GM18502 (cell line): Measurements from ENCODE around the gene ATXN7L2.

Source experiments
- ATAC-seq: cut with Tn5 transposase; IDR thresholded peaks from one replicate; pipeline ENCODE4 v1.9.1; 2021; ENCODE audit warnings: mild to moderate bottlenecking; ENCODE audit not compliant: unreplicated experiment, poor library complexity

The ATXN7L2 gene

DNA sequence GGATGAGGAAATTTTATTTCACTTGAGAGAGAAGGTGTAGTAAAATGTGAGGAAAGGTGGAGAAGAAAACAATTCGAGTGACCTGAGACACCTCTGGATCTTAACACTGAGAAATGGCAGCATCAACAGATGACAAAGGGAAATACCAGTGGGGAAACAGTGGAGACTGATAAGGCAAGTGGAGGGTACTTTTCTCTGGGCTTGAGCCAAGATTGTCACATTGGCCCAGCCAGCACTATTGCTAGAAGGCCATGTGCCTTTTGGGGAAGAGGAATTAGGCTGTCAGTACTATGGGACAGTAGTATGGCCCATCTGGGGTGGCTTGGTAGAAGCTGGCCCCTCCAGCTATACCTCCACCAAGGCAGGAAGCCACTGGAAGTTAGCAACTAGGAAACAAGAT is 9.0 kb upstream of the ATXN7L2 start:
- no peak for ATAC-seq

DNA sequence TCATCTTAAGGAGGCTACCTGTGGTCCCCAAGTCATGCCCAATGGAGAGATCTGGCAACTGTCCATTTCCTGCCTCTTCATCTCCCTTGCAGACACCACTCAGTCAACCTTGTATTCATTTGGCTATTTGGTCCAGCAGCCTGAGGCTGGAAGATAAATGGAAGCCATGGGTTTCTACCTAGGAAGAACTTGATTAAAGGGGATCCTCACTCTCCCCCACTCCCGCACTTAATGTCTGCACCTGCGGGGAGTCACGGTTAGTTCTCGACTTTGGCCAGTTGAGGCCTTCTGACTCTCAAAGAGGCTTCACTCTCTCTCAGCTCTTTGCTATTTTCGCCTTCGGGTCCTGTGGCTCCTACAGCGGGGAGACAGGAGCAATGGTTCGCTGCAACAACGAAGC is 8.4 kb upstream of the ATXN7L2 start:
- ATAC-seq, result no peak

DNA sequence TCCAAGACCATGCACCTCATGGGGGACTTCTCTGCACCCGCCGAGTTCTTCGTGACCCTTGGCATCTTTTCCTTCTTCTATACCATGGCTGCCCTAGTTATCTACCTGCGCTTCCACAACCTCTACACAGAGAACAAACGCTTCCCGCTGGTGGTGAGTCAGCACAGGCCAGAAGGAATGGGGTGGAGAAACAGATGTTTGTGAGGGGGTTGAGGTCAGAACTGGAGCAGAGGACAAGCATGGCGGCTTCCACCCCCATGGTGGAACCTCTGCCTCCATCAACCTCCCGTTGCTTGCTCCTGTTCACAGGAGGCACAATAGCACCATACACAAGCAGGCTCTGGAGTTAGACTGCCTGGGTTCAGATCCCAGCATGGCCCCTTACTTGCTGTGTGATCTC is 6.9 kb upstream of the ATXN7L2 start:
- ATAC-seq, result no peak

DNA sequence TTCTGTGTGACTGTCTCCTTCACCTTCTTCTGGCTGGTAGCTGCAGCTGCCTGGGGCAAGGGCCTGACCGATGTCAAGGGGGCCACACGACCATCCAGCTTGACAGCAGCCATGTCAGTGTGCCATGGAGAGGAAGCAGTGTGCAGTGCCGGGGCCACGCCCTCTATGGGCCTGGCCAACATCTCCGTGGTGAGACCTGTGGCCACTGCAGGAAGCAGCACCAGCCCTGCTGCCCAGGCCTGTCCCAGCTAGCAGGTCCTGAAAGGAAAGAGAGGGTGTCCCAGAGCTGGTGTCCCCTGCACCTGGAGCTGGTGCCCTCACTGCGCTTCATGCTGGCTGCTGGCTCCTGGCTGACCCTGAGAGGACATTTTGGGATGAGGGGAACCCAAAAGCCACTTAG is 5.9 kb upstream of the ATXN7L2 start:
- ATAC-seq, result no peak

DNA sequence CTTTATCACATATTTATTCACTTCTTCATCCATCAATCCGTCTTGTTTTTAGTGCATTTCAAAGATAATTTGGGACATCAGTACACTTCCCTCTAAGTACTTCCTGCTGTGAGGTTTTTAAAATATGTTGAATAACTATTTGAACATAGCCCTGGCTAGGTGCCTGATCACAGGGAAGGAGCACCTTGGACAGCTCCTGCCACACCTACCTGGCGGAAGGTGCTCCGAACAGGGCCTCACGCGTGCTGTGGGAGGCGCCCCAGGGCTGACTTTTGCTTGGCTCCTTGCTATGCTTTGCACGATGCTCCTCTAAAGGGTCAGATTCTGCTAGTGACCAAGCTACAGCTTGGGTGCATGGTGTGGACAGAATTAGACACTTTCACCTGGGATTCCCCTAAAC is 4.9 kb upstream of the ATXN7L2 start:
- ATAC-seq, result no peak

DNA sequence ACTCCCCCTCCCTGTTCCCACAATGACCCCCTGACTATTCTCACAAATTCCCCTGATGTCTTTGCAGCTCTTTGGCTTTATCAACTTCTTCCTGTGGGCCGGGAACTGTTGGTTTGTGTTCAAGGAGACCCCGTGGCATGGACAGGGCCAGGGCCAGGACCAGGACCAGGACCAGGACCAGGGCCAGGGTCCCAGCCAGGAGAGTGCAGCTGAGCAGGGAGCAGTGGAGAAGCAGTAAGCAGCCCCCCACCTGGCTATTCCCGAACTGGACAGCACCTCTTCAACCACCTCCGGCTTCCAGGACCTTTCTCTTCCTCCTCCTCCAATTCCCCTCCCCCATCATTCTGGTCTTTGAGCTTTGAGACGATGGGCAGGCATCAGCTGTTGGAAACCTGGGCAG is 4.4 kb upstream of the ATXN7L2 start:
- ATAC-seq, result no peak

DNA sequence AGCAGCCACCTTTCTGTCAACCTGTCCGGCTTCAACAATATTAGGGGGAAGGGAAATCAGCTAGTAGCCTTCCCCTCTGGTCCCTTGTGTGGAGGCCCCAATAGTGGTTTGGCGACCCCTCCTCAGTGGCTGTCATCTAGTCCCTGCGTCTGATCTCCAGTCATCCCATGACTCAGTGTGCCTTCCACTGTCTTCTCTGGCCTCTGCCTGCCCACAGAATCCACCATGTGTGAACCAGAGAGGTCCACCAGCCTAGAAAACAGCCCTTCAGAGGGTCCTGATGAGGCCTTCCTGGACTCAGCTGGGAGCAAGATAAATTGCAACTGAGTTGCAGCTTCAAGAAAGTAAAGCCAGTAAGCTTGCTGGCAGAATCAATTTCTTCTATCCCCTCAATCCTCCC is 3.8 kb upstream of the ATXN7L2 start:
- ATAC-seq, result no peak

DNA sequence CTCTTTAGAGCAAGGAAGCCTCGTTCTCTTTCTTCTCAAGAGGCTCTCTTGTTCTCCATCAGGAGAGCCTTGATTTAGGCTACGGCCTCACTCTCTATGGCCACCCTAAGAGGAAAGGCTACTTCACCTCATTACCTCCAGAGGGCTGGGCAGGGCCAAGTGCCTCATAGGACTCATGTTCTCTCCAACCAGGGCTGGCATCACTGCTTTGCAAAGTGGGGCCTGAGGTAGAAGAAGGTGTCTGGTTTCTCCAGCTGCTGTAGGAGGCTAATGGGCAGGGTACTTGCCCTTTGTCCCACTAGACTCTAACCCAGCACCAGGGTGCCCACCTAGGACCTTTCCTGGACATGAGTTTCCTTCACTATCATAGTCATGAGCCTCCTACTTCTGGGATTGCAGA is 2.1 kb upstream of the ATXN7L2 start:
- ATAC-seq, result no peak

DNA sequence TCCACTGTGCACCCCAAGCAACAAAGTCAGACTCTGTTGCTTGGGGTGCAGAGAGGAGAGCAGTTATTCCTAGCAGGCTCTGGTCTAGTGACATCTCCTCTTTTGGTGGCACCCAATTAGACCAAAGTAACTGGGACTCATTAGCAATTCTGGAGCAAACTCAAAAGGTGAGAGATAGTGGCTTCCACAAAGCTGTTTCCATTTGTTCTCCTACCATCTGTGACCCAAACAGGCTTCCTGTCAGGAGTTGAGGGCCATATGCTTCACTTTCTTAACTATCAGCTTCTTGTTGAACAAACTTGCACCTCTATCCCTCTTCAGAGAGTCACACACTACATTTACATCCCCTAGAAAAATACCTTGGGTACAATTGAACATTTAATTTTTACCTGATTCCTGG is 1.5 kb upstream of the ATXN7L2 start:
- no peak for ATAC-seq

DNA sequence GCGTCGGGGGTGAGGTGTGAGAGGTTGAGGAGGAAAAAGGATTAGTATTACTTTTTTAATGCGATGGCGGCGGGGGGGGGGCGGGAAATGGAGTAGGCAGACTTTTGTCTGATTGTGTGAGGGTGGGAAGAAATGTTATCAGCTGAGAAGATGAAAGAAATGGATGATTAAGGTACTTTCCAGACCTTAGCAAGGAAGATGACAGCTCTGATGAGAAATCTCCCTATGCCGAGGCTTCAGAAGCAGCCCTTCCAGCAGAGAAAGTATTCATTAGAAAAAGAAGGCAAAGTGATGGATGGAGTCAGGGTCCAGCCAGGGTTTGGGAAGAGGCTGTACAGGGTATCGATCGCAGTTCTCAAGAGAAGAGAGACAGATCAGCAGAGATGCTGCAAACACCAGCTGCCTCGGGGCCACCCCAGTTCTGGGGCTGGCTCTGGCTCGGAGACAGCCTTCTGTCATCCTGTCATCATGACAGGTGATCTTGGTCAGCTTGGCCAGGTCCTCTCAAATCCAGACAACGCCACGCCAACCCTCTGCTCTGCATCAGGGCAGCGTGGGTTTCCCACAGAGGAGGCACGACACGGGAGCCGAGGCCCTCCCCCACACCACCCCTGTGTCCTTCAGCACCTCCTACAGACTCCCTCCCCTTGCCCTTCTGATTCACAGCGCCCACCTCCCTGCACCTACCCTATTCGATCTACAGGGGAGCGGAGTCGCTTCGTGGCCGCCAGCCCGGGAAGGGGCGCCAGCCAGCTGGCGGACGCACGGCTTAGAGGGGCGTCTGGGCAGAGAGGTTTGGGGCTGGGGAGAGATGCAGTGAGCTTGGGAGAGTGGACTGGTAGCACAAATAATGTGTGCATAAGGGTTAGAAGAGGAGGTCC is 674 bp upstream of the ATXN7L2 start:
- ATAC-seq, result peak; percentile 17

DNA sequence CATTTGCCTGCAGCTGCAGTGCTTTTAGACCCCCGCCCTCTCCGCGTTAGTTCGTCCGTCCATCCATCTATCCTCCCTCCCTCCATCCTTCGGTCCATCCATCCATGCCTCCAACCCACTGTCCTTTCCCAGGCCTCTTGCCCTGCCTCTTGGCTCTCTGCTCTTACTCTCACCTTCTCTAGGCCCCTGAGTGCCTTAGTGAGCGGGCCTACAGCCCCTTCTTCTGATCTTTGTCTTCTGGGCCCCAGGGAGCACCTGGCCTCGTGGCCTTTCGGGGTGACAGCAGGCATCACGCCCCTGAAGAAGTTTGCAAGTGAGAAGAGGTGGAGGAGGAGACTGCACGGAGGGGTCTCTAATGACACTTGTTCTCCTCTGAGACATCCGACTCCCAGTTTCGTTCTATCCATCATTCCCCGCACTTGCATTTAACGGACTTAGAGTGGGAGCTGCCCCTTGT is 842 bp downstream of the ATXN7L2 start:
- ATAC-seq, result peak; percentile 6

DNA sequence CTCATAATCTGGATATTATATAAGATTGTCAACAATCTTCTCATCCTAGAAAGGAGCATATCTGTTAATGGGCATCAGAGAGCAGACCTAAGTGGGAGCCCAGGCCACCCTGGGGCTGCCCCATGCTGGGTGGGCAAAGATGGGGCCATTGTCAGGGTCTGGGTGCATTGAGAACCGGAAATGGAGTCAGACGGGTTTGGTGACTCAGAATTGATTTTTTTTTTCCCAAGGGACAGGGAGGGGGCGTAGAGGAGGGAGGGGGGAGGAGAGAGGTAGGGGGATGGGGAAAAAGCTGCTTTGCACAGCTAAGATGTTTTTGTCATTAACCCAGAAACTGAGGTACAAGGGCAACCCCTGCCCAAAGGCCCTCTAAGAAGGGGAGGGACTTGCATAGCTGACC is 1.3 kb downstream of the ATXN7L2 start:
- ATAC-seq, result no peak

DNA sequence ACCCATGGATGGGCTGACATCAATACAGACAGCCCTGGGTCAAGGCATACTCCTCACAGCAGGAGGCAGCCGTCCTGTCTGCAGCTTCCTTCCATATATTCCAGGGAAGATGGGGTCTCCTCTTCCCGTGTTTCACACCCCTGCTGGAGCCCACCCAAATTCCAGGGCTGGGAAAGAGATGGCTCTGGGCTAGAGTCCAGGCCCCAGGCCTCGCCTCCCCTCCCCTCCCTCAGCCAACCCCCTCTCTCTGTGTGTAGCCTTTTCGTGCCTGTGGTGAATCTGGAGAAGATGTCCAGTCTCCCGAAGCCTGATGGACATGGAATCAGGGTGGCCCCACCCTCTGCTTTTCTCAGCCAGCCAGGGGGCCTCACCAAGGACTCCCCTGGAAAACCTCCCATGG is 3.6 kb downstream of the ATXN7L2 start:
- no peak for ATAC-seq

DNA sequence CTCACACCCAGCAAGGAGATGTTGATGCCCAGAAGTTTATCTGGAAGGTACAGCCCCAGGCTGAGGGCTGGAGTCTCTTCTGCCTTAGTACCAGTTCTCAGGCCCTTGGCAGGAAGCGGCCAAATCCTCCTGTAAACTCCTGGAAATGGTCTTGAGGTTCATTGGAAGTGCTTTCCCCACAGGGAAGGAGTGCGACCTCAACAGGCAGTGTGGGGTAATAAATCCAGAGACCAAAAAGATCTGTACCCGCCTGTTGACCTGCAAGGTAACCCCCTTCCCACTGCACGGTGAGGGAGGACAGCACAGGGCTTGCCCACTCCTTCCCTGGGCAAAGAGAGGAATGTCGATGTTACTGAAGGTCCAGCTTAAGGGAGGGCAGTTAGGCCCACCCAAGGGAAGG is 4.5 kb downstream of the ATXN7L2 start:
- no peak for ATAC-seq

DNA sequence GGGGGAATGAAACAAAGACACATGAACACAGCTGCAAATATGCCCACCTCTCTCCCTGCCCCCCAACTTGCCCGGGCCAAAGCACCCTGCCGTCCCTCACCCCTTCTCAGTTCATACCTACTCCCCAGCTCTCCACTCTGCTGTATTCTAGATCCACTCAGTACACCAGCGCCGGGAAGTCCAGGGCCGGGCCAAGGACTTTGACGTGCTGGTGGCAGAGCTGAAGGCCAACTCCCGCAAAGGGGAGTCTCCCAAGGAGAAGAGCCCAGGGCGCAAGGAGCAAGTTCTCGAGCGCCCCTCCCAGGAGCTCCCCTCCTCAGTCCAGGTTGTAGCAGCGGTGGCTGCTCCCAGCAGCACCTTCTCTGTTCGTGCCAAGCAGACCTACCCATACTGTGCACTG is 5.0 kb downstream of the ATXN7L2 start:
- ATAC-seq, result no peak

DNA sequence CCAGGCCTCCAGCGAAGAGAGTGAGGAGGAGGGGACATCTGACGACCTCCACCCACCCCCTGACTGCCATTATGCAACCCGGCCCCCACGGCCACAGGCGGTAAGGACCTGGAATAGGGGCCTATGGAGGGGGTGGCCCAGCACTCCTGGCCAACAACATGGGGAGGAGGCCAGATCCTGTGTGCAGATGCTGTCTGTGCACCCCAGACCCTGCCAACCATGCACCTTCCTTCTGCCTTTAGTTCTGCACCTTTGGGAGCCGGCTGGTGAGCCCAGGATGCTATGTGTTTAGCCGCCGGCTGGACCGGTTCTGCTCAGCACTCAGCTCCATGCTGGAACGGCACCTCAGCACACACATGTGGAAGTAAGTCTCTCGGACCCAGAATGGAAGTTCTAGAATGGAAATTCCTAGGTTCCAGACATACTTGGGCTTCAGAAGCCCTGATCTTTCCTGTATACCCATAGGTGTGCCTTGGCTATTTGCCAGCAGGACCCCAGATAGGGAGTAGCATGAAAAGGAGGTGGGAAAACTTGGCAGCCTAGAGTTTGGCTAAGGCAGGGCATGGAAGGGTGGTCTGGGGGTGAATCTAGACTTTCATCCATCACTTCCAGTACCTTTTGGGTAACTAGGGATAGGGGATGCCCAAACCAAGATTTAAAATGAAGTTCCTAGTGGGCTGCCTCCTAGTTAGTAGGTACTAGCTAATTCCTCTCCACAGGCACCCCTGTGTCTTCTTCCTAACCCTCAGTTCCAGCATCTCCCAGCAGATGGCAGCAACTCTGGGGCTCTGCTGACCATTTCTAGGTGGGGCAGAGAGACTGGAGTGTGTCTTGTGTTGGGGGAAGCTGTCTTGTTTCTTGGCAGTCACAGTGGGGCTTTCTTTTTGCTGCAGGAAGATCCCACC is 6.6 kb downstream of the ATXN7L2 start:
- no peak for ATAC-seq

DNA sequence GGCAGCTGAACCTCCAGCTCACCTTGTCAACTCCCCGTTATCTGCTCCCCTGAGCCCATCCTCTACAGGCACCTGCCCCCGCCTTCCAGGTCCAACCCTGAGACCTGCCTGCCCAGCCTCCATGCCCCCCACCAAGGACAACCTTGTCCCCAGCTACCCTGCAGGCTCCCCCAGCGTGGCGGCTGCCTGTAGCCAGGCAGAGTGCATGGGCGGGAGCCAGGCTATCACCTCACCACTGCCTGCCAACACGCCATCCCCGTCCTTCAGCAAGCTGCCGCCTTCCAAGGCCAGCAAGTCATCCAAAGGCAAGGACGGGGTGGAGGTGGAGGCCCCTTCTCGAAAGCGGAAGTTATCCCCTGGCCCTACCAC is 7.2 kb downstream of the ATXN7L2 start:
- ATAC-seq, result no peak

DNA sequence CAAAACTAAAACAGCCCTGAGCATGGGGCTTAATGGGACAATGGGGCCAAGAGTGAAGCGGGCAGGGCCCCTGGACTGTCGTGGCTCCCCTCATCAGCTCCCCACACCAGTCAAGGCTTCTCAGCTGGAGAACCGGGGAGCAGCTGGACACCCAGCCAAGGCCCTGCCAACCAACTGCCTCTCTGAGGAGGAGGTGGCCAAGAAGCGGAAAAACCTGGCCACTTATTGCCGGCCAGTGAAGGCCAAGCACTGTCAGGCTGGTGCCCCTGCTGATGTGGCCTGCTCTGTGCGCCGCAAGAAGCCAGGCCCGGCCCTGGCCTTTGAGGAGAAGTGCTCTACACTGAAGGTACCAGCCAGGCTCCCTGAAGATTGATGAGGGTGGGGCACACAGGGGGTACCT is 7.7 kb downstream of the ATXN7L2 start:
- ATAC-seq, result no peak

DNA sequence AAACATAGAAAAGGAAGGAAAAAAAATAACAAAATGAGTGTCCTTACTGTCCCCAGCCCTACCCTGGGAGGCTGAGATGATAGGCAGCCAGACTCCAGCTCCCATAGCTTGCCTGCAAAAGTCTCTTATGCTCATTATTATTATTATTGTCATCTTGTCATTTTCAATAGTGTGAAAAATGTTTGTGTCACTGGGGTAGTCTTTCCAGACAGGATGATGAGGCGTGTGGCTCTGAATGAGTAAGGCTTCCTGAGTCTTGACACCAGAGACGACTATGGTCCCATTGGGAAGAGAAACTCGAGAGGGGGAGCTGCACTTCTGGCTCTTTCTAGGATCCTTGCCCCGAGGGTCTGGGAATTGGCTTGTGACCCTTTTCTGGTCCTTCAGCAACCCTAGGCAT is 9.1 kb downstream of the ATXN7L2 start:
- no peak for ATAC-seq

DNA sequence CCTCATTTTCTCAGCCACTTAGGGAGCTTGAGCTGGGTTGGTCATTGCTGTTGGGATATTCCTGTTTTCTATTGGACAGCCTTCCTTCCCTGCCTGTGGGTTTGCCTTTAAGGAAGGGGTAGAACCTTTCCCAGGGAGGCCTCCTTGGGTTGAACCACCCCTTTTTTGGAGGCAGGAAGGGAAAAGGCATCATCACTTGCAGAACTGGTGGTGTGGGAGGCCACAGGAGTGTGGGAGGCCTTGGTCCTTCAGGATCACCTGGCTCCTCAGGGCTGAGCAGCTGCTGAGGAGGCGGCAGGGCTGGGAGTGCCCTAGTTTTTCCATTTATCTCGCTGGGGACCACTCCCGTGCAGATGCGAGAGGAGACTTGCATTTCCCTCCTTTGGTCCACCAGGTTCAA is 9.5 kb downstream of the ATXN7L2 start:
- ATAC-seq, result no peak

DNA sequence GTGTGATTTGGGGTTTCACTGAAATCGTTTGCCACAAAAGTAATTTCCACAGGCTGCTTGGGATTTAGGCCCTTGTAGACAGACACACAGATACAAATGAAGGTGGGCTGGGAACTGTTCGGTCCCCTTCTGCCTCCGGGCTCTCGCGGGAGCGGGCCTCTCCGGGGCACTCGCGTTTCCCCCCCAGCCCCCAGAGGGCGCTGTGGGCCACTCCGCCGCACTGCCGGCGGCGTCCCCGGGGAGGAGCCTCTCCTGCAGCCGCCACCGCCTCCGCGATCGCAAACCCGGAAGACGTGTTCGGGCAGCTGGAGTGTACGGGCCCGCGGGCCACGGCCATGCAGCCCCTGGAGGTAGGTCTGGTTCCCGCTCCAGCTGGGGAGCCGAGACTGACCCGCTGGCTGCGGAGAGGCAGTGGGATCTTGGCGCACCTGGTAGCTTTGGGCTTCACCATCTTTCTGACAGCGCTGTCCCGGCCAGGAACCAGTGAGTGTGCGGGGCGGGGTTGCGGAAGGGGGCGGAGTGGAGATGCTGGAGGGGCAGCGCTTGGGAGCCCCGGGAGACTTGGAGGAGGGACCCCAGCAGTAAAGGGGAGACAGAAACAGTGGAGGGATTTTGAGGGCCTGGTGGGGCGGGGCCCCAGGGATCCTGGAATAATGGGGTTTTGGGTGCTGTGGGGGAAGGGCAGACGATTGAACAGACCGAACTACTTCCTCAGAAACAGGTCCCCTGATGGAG is 10.3 kb downstream of the ATXN7L2 start, which contains the start of gene CYB561D1:
CYB561D1 (plus strand) TSS at position 290 of the 735 bp plus-strand sequence; CDS start at position 336, 46 bp downstream.
- ATAC-seq, result peak; percentile 86
